MM.1S (cell line): Measurements from ENCODE around the gene CARD9.

Source experiments
- DNase-seq: peaks from one replicate; pipeline ENCODE4 v3.0.0-alpha.2; 2015
- H2AFZ ChIP-seq: fragments of 300-600 bp; sonication (generic); 2 replicates; pipeline ENCODE4 v1.6.0; 2016; ENCODE audit warnings: antibody characterized with exemption, low read length
- H3F3A ChIP-seq: fragments of 300-600 bp; sonication (generic); 2 replicates; pipeline ENCODE4 v1.6.1; 2016; ENCODE audit warnings: mild to moderate bottlenecking, antibody characterized with exemption, low read length, moderate library complexity, mixed read lengths; ENCODE audit not compliant: insufficient read depth
- H3K27ac ChIP-seq: fragments of 300-600 bp; sonication (generic); 2 replicates; pipeline ENCODE4 v1.5.1; 2016; ENCODE audit warnings: mild to moderate bottlenecking, low read length
- H3K27me3 ChIP-seq: fragments of 300-600 bp; sonication (generic); replicated peaks from 2 replicates; pipeline ENCODE4 v1.6.0; 2016; ENCODE audit warnings: low read length; ENCODE audit not compliant: insufficient read depth
- H3K36me3 ChIP-seq: fragments of 300-600 bp; sonication (generic); replicated peaks from 2 replicates; pipeline ENCODE4 v1.6.1; 2016; ENCODE audit warnings: mild to moderate bottlenecking, low read length, mixed read lengths; ENCODE audit not compliant: insufficient read depth
- H3K4me1 ChIP-seq: fragments of 300-600 bp; sonication (generic); 2 replicates; pipeline ENCODE4 v1.6.1; 2016; ENCODE audit warnings: low read length, mixed read lengths
- H3K4me2 ChIP-seq: fragments of 300-600 bp; sonication (generic); 2 replicates; pipeline ENCODE4 v1.6.0; 2016; ENCODE audit warnings: low read depth, low read length
- H3K4me3 ChIP-seq: fragments of 300-600 bp; sonication (generic); 2 replicates; pipeline ENCODE4 v1.5.1; 2016; ENCODE audit warnings: low read length, mixed read lengths
- H3K79me2 ChIP-seq: fragments of 300-600 bp; sonication (generic); 2 replicates; pipeline ENCODE4 v1.6.1; 2016; ENCODE audit warnings: mixed run types, low read length, mixed read lengths
- H3K9ac ChIP-seq: fragments of 300-600 bp; sonication (generic); 2 replicates; pipeline ENCODE4 v1.6.1; 2016; ENCODE audit warnings: low read length, mixed read lengths
- H3K9me2 ChIP-seq: fragments of 300-600 bp; sonication (generic); replicated peaks from 2 replicates; pipeline ENCODE4 v1.6.1; 2016; ENCODE audit warnings: mild to moderate bottlenecking, low read length, mixed read lengths; ENCODE audit not compliant: insufficient read depth
- H3K9me3 ChIP-seq: fragments of 300-600 bp; sonication (generic); replicated peaks from 2 replicates; pipeline ENCODE4 v1.6.1; 2016; ENCODE audit warnings: mild to moderate bottlenecking, low read length, mixed read lengths; ENCODE audit not compliant: insufficient read depth
- H4K20me1 ChIP-seq: fragments of 300-600 bp; sonication (generic); 2 replicates; pipeline ENCODE4 v1.6.1; 2016; ENCODE audit warnings: mild to moderate bottlenecking, low read length, moderate library complexity, mixed read lengths; ENCODE audit not compliant: insufficient read depth
- EZH2 ChIP-seq: fragments of 300-600 bp; sonication (generic); optimal IDR thresholded peaks from 2 replicates; pipeline ENCODE3; 2017; ENCODE audit warnings: low read depth, mild to moderate bottlenecking, antibody characterized with exemption, low read length, mixed read lengths
- EZH2phosphoT487 ChIP-seq: fragments of 300-600 bp; sonication (generic); IDR thresholded peaks from 2 replicates; pipeline ENCODE4 v1.6.1; 2018; ENCODE audit warnings: antibody characterized with exemption, low read length
- TF ChIP-seq, protein P1 (sequence below): fragments of 300-600 bp; sonication (generic); IDR thresholded peaks from 2 replicates; pipeline ENCODE4 v1.5.1; 2016; ENCODE audit warnings: antibody characterized with exemption, low read length, mixed read lengths

Gene CARD9

DNA sequence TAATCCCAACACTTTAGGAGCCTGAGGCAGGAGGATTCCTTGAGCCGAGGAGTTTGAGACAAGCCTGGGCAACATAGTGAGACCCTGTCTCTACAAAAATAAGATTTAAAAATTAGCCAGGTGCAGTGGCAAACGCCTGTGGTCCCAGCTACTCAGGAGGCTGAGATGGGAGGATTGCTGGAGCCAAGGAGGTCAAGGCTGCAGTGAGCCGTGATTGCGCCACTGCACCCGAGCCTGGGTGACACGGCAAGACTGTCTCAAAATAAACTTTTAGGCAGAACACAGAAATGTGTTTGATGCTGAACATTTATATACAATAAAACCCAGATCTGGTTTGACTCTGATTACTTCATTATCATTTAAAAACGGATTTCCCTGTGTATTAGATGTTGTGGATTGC is 32.0 kb upstream of the CARD9 start:
- no peaks in the 10 kb centered on the region for H3K9me3 ChIP-seq
- H3K27me3 ChIP-seq: no peaks in the 10 kb centered on the region
- no peak overlapping the region; the same call in 1 of the 2 replicates for H3K27ac ChIP-seq
- no peaks in the 10 kb centered on the region for H3K36me3 ChIP-seq
- H3K4me3 ChIP-seq: no peak overlapping the region
- DNase-seq: no peak
- H2AFZ ChIP-seq: no peak overlapping the region
- TF ChIP-seq EZH2phosphoT487: no peak
- no peak for TF ChIP-seq EZH2
- TF ChIP-seq, protein P1, sequence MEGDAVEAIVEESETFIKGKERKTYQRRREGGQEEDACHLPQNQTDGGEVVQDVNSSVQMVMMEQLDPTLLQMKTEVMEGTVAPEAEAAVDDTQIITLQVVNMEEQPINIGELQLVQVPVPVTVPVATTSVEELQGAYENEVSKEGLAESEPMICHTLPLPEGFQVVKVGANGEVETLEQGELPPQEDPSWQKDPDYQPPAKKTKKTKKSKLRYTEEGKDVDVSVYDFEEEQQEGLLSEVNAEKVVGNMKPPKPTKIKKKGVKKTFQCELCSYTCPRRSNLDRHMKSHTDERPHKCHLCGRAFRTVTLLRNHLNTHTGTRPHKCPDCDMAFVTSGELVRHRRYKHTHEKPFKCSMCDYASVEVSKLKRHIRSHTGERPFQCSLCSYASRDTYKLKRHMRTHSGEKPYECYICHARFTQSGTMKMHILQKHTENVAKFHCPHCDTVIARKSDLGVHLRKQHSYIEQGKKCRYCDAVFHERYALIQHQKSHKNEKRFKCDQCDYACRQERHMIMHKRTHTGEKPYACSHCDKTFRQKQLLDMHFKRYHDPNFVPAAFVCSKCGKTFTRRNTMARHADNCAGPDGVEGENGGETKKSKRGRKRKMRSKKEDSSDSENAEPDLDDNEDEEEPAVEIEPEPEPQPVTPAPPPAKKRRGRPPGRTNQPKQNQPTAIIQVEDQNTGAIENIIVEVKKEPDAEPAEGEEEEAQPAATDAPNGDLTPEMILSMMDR: no peak
- no peak overlapping the region for H3K9ac ChIP-seq
- peaks cover 31% of the 10 kb centered on the region for H3K4me1 ChIP-seq
- no peak overlapping the region for H3K4me2 ChIP-seq
- no peaks in the 10 kb centered on the region for H3K9me2 ChIP-seq
- no peaks in the 10 kb centered on the region for H4K20me1 ChIP-seq
- H3K79me2 ChIP-seq: peaks cover 21% of the 10 kb centered on the region
- 0 out of 2 replicates have a peak, but pooled peaks cover 4% of the 10 kb centered on the region for H3F3A ChIP-seq

DNA sequence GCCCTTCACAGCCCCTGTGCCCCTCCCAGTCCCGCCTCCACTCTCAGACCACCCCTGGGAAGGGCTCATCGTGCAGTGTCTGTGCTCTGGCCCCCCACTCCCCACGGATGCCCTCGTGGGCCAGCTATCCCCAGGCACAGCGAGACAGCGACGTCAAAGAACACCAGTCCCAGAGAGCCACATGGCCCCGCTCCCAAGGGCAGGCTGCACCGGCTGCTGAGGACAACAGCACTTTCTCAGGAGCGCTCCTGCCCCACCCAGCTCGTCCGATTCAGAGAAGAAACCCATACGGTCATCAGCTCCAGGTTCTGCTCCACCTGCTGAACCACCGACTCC is 31.3 kb upstream of the CARD9 start:
- Histone ChIP-seq H3K9ac (no peak overlapping the region; the same call in 1 of the 2 replicates), H4K20me1 (no peaks in the 10 kb centered on the region), H3F3A (0 out of 2 replicates have a peak, but pooled peaks cover 4% of the 10 kb centered on the region), H3K36me3 (no peaks in the 10 kb centered on the region), H3K79me2 (peaks cover 19% of the 10 kb centered on the region), H3K27ac (peak overlapping the region; percentile 43; the same call in 1 of the 2 replicates), H3K4me3 (no peak overlapping the region), H3K9me3 (no peaks in the 10 kb centered on the region), H3K27me3 (no peaks in the 10 kb centered on the region), H3K9me2 (no peaks in the 10 kb centered on the region), H3K4me1 (peaks cover 32% of the 10 kb centered on the region), H2AFZ (no peak overlapping the region), H3K4me2 (peak overlapping the region; percentile 47)
- no peak for DNase-seq
- TF ChIP-seq, protein P1: no peak
- TF ChIP-seq EZH2phosphoT487 (no peak), EZH2 (no peak)

DNA sequence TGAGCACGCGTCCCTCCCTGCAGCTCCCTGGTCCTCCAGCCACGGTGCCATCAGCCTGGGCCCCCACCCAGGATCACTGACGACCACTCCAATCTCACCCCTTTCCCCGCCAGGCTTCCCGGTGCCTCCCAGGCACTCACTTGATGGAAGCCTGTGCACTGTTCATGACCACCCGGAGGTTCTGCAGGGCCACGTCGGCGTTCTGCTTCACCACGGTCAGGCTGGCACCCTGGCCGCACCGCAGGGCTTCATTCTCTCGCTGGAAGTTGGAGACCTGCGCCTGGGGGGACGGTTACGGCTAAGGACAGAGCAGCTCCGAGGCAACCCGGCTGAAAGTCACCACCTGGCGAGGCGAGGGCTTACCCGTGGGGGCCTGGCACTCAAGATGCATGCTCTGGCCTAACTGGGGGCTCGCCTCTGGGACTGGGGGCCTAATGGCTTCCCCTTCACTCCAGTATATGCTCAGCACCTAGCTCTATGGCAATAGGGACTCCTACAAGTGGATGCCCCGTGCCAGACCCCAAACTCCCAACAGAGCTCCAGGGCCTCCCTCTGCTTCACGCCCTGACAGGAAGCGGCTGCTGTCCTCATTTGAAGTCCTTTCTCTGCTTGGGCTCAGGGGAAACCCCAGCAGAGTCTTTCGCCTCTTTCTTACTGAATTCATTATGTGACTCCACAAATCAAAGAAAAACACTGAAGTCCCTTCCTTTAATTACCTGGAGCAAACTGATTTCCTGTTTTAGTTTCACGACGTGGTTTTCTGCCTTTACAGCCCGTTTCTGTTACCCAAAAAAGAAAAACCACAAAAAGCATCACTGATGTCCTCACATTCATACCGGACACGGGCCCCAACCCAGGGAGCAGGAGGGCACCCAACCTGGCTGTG is 30.7 kb upstream of the CARD9 start:
- no peaks in the 10 kb centered on the region for H3K27me3 ChIP-seq
- peaks cover 27% of the 10 kb centered on the region for H3K4me1 ChIP-seq
- no peak overlapping the region for H3K4me3 ChIP-seq
- H3K9me2 ChIP-seq: no peaks in the 10 kb centered on the region
- H3K4me2 ChIP-seq: peak overlapping the region; percentile 47
- H3K9me3 ChIP-seq: no peaks in the 10 kb centered on the region
- H3F3A ChIP-seq: 0 out of 2 replicates have a peak, but pooled peaks cover 4% of the 10 kb centered on the region
- no peak overlapping the region for H2AFZ ChIP-seq
- peaks cover 20% of the 10 kb centered on the region for H3K79me2 ChIP-seq
- H3K9ac ChIP-seq: no peak overlapping the region; the same call in 1 of the 2 replicates
- peak overlapping the region; percentile 43; the same call in 1 of the 2 replicates for H3K27ac ChIP-seq
- H3K36me3 ChIP-seq: no peaks in the 10 kb centered on the region
- DNase-seq: no peak
- no peaks in the 10 kb centered on the region for H4K20me1 ChIP-seq
- TF ChIP-seq EZH2phosphoT487 (no peak), EZH2 (no peak)
- TF ChIP-seq, protein P1: no peak
